Upper lobe of right lung (tissue), 1 donor: ENCODE measurements around the gene GPM6B. TPM values are rescaled to one million over a fixed set of nuclear protein-coding genes. Genes with fewer than 3 reads are reported as not detected.

Experiments used
- ATAC-seq: fragments of 200-7000 bp; cut with Tn5 transposase; one replicate; pipeline ENCODE4 v1.9.1; 2020; ENCODE audit warnings: mild to moderate bottlenecking, moderate library complexity
- DNase-seq: peaks from one replicate; pipeline ENCODE4 v3.0.0-alpha.2; 2020
- H3K27ac ChIP-seq: fragments of 200-600 bp; one replicate; pipeline ENCODE4 v1.8.0; 2022
- H3K27me3 ChIP-seq: fragments of 200-600 bp; one replicate; pipeline ENCODE4 v1.8.0; 2022; ENCODE audit warnings: mild to moderate bottlenecking
- H3K36me3 ChIP-seq: fragments of 200-600 bp; one replicate; pipeline ENCODE4 v1.8.0; 2022
- H3K4me1 ChIP-seq: fragments of 200-600 bp; one replicate; pipeline ENCODE4 v1.8.0; 2022
- H3K4me3 ChIP-seq: fragments of 200-600 bp; one replicate; pipeline ENCODE4 v1.8.0; 2022; ENCODE audit warnings: mild to moderate bottlenecking
- H3K9me3 ChIP-seq: fragments of 200-600 bp; one replicate; pipeline ENCODE4 v1.8.0; 2022
- intact Hi-C: fragments of 100-400 bp; cut with DNase I; formaldehyde crosslinking; loops from one replicate; pipeline ENCODE4 v1.11.0; 2022
- total RNA-seq: library from RNA; stranded (reverse); fragmentation: NEBNext Ultra II Directional; extraction: Animal tissue kit (Norgen Biotek cat#: 25700); gene quantifications from one replicate; pipeline ENCODE4 v1.2.1, GENCODE V29; 2021
- TF ChIP-seq, protein P1 (sequence below): fragments of 200-600 bp; IDR thresholded peaks from one replicate; pipeline ENCODE4 v1.8.0; 2022; ENCODE audit warnings: antibody characterized with exemption
- donor health status: DM: no; HTN: yes; CAD: no; lungs with severe emphysema.

The GPM6B gene
- total RNA-seq, 1 donor from 2014 or later: 37.1 TPM

DNA sequence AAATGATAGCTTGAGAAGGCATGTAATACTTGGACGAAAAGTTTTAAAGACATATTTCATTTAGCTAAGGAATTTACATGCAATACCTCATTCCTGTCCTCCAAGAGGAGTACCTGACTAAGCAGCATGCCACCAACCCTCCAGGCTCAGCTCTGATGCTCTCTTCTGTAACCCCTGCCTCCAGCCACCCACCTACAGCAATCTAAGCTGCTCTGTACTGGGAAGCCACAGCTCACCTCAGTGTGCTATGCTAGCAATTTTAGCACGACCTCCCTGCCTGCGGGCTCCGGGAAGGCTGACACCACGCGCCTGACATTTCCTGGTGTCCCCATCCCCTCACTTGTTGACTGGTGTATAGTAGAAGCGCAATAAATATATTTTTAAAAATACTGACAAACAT lies 23.2 kb upstream of the GPM6B start:
- no peak overlapping the region for H3K27ac ChIP-seq
- ATAC-seq (no peak), DNase-seq (no peak)
- H3K36me3 ChIP-seq: no peaks in the 10 kb centered on the region
- H3K4me3 ChIP-seq: no peak overlapping the region
- intact Hi-C loops: no loop called here
- H3K9me3 ChIP-seq: no peaks in the 10 kb centered on the region
- H3K27me3 ChIP-seq: no peaks in the 10 kb centered on the region
- TF ChIP-seq, protein P1, sequence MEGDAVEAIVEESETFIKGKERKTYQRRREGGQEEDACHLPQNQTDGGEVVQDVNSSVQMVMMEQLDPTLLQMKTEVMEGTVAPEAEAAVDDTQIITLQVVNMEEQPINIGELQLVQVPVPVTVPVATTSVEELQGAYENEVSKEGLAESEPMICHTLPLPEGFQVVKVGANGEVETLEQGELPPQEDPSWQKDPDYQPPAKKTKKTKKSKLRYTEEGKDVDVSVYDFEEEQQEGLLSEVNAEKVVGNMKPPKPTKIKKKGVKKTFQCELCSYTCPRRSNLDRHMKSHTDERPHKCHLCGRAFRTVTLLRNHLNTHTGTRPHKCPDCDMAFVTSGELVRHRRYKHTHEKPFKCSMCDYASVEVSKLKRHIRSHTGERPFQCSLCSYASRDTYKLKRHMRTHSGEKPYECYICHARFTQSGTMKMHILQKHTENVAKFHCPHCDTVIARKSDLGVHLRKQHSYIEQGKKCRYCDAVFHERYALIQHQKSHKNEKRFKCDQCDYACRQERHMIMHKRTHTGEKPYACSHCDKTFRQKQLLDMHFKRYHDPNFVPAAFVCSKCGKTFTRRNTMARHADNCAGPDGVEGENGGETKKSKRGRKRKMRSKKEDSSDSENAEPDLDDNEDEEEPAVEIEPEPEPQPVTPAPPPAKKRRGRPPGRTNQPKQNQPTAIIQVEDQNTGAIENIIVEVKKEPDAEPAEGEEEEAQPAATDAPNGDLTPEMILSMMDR: no peak
- H3K4me1 ChIP-seq: no peaks in the 10 kb centered on the region

DNA sequence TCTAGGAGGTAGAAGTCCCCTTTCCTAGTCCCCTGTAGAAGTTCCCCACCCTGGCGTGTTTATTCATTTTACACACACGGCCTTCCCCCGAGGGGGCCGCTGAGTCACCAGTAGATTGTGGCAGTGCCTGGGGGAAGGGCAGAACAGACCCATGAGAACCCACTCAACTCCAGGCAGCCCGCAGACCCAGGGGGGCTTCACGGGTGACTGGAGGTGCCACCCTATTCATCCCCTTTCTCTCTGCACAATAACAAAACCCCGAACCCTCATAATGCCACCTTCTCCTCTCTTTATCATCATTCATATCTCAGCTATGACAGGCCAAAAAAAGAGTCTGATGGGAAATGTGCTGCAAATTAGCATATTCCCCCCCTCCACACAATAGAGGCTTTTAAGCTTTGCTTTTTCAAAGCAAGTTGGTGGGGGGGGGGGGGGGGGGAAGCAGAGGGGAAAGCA lies 20.4 kb upstream of the GPM6B start:
- DNase-seq (no peak), ATAC-seq (no peak)
- no peak overlapping the region for H3K27ac ChIP-seq
- intact Hi-C loops: no loop called here
- H3K36me3 ChIP-seq: no peaks in the 10 kb centered on the region
- no peaks in the 10 kb centered on the region for H3K9me3 ChIP-seq
- H3K4me3 ChIP-seq: no peak overlapping the region
- no peaks in the 10 kb centered on the region for H3K27me3 ChIP-seq
- TF ChIP-seq, protein P1: no peak
- H3K4me1 ChIP-seq: no peaks in the 10 kb centered on the region

DNA sequence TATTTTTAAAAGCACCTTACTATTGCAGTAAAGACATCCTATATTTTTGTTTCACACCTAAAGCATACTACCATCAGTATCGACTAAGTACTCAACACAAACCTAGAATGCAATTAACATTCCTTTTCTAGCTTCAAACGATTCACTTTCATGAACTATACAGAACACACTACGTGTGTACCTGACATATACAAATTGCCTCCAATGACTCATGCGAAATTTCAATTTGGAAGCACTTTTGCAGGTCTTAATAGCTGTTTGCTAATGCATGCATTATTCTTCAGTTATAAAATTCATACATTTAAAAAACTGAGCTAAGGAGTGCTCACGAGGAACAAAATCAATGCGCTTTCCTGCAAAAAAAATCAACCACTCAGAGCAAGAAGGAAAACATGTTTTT lies 19.7 kb upstream of the GPM6B start:
- no peaks in the 10 kb centered on the region for H3K27me3 ChIP-seq
- no peak overlapping the region for H3K4me3 ChIP-seq
- H3K9me3 ChIP-seq: no peaks in the 10 kb centered on the region
- intact Hi-C loops: no loop called here
- no peak overlapping the region for H3K27ac ChIP-seq
- TF ChIP-seq, protein P1: no peak
- DNase-seq (no peak), ATAC-seq (no peak)
- H3K4me1 ChIP-seq: no peaks in the 10 kb centered on the region
- no peaks in the 10 kb centered on the region for H3K36me3 ChIP-seq

DNA sequence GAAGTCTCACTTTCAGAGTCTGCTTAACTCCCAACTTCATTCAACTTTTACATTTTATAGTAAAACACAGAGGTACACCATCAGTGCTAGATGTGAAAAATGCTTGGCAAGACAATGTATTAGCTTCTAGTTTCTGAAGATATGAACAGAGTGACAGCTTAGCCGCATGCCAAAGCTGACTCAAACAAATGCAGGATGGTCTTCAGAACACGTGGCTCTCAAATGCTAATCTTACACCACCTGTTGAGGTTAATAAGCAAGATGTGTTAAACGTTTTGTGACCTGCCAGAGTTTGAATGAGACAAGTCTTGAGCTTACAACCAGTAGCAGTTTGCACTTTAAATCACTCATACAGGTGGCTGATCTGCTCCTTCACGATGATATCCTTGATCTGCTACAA lies 18.9 kb upstream of the GPM6B start:
- Histone ChIP-seq H3K36me3 (no peaks in the 10 kb centered on the region), H3K4me1 (no peaks in the 10 kb centered on the region), H3K27ac (no peak overlapping the region), H3K27me3 (no peaks in the 10 kb centered on the region), H3K9me3 (no peaks in the 10 kb centered on the region), H3K4me3 (no peak overlapping the region)
- intact Hi-C loops: no loop called here
- TF ChIP-seq, protein P1: no peak
- DNase-seq (no peak), ATAC-seq (no peak)

DNA sequence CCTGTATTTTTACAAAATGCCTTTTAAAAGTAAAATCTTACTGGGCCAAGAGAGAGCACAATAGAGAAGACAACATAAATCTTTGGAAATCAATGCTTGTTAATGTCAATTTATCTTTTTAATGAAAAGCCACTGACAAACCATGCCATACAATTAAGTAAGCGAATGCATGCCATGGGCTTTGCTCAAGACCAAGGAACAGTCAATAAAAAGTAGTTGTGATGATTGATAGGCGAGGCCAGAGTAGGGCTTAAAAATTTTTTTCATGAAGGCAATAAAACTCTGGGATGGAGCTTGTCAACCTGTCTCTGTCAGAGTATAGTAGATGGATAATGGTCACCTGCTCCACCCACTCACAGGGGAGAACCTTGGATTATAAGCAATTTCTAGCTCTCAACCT lies 17.5 kb upstream of the GPM6B start:
- H3K36me3 ChIP-seq: no peaks in the 10 kb centered on the region
- no peaks in the 10 kb centered on the region for H3K4me1 ChIP-seq
- no peak overlapping the region for H3K4me3 ChIP-seq
- no peak for ATAC-seq
- intact Hi-C loops: no loop called here
- no peaks in the 10 kb centered on the region for H3K27me3 ChIP-seq
- DNase-seq: no peak
- H3K9me3 ChIP-seq: no peaks in the 10 kb centered on the region
- no peak overlapping the region for H3K27ac ChIP-seq
- TF ChIP-seq, protein P1: no peak

DNA sequence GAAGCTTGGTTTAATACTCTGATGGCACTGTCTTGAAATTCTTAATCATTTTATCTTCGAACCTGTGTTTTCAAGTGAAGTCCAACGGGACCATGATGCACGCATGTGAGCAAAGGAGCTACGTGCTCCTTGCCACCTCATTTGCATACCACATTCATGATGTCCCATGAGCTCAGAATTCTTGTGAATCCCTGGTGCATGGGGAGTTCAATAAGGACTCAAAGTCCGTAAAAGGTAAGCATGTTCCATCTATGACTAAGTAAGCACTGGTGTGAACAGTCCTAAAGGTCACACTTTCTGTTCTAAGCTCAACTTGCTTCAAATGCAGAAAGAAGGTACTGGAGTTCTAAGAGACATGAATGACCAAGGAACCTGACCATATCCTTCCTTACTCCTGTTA lies 13.1 kb upstream of the GPM6B start:
- no peaks in the 10 kb centered on the region for H3K36me3 ChIP-seq
- TF ChIP-seq, protein P1: no peak
- no peak overlapping the region for H3K27ac ChIP-seq
- DNase-seq (no peak), ATAC-seq (no peak)
- no peaks in the 10 kb centered on the region for H3K9me3 ChIP-seq
- no peaks in the 10 kb centered on the region for H3K27me3 ChIP-seq
- no peak overlapping the region for H3K4me3 ChIP-seq
- intact Hi-C loops: no loop called here
- H3K4me1 ChIP-seq: no peaks in the 10 kb centered on the region
